Measurements from ENCODE around the gene MRPL23.

DNA sequence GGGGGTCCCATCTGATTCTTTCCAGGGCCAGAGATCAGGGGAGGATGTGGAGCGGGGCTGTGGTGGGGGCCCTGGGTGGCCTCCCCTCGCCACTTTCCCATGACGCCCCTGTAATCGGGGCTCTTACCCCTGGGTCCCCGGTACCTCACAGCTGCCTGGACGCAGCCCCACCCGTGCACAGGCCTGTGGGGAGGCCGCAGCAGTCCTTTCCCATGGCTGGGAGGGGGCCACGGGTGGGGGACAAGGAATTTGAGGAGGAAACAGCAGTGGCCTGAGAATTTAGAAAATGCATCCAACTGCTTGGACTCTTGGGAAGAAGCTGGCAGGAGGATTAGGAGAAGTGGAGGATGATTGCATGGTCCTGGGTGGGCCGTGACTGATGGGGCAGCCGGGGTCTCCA, 32.5 kb downstream of the MRPL23 start:
- TF ChIP-seq CTCF (IDR thresholded peaks at IDR 0.05) (no peak), POLR2A (IDR thresholded peaks at IDR 0.05) (no peak)
